Testis (tissue), 3 donors: ENCODE results near the gene ETFA. TPM values are rescaled to one million over a fixed set of nuclear protein-coding genes. Genes with fewer than 3 reads are reported as not detected.

Experiments used
- DNase-seq: peaks from one replicate; pipeline ENCODE4 v3.0.0-alpha.2; 2019
- H3K27ac ChIP-seq, 2 donors: fragments of 200-600 bp; sonication (generic); one replicate each; pipeline ENCODE4 v1.5.1; 2019
- H3K27me3 ChIP-seq: fragments of 200-600 bp; sonication (generic); one replicate; pipeline ENCODE4 v1.5.1; 2019
- H3K36me3 ChIP-seq: fragments of 200-600 bp; sonication (generic); one replicate; pipeline ENCODE4 v1.5.1; 2017; ENCODE audit warnings: low read depth; ENCODE audit errors: missing control alignments
- H3K4me1 ChIP-seq: fragments of 200-600 bp; sonication (generic); one replicate; pipeline ENCODE4 v1.5.1; 2019
- H3K4me3 ChIP-seq, 2 donors: fragments of 200-600 bp; sonication (generic); one replicate each; pipeline ENCODE4 v1.5.1; 2017 to 2019
- H3K9me3 ChIP-seq: fragments of 200-600 bp; sonication (generic); one replicate; pipeline ENCODE4 v1.5.1; 2017
- POLR2A ChIP-seq: fragments of 450-650 bp; IDR thresholded peaks from one replicate; pipeline ENCODE4 v1.6.1; 2017; ENCODE audit warnings: antibody characterized with exemption, mild to moderate bottlenecking, moderate library complexity
- WGBS, 2 donors: methylation state at CpG; one replicate each; pipeline ENCODE4 v1.1.5; 2018; 5-methylcytosine and 5-hydroxymethylcytosine counted together
- intact Hi-C: fragments of 100-400 bp; cut with DNase I; formaldehyde crosslinking; loops from one replicate; pipeline ENCODE4 v1.15.1; 2023; ENCODE audit warnings: low total_unique reads
- polyA plus RNA-seq: library from polyadenylated mRNA; stranded (reverse); fragments of 350-450 nt; fragmentation: Illumina TruSeq; extraction: RNeasy Lipid Tissue Mini Kit (QIAGEN cat#74804); gene quantifications from one replicate; pipeline ENCODE4 v1.2.3, GENCODE V29; 2014; ENCODE audit warnings: low read depth, low replicate concordance; ENCODE audit not compliant: insufficient read depth
- total RNA-seq, 2 donors: library from RNA; depleted of rRNA; stranded (reverse); fragments of >200 nt; gene quantifications; one replicate each; pipeline ENCODE4 v1.2.3, GENCODE V29; 2016
- TF ChIP-seq, protein P1 (sequence below), 3 experiments: fragments of 450-650 bp in 2 of 3; fragments of 200-600 bp in 1 of 3; sonication (generic) in 1 of 3; IDR thresholded peaks; one replicate each; pipeline ENCODE4 v1.5.1; 2016 to 2019; ENCODE audit warnings: antibody characterized with exemption in 3 of 3, mild to moderate bottlenecking in 2 of 3, moderate library complexity in 1 of 3

ETFA gene
- total and polyA plus RNA-seq, 3 donors from 2014 or later = 58.3 to 72.7 (median 72.1) TPM

DNA sequence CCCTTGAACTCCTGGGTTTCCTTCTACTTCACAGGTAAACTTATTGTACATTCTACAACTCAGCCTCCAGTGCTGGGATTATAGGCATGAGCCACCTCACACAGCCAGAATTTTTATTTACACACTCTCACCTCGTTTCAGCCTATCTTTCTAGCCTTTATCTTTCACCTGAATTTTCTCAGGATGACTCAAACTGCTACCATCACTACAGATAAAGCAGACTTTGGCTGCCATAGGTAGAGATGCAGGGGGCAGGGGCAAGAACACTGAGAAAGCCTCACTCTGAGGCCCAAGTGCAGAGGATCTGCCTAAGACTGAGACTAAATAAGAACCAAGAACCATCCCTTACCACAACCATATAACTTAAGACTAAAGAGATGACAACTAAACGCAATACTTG lies 59.0 kb downstream of the ETFA start:
- no peak overlapping the region for H3K27ac ChIP-seq
- no peaks in the 10 kb centered on the region for H3K4me1 ChIP-seq
- DNase-seq = no peak
- WGBS, 2 donors = 86 to 93% methylated on average over 2 of the region's 2 CpGs
- no peaks in the 10 kb centered on the region for H3K9me3 ChIP-seq
- H3K4me3 ChIP-seq = no peak overlapping the region
- no peaks in the 10 kb centered on the region for H3K27me3 ChIP-seq
- TF ChIP-seq, protein P1, sequence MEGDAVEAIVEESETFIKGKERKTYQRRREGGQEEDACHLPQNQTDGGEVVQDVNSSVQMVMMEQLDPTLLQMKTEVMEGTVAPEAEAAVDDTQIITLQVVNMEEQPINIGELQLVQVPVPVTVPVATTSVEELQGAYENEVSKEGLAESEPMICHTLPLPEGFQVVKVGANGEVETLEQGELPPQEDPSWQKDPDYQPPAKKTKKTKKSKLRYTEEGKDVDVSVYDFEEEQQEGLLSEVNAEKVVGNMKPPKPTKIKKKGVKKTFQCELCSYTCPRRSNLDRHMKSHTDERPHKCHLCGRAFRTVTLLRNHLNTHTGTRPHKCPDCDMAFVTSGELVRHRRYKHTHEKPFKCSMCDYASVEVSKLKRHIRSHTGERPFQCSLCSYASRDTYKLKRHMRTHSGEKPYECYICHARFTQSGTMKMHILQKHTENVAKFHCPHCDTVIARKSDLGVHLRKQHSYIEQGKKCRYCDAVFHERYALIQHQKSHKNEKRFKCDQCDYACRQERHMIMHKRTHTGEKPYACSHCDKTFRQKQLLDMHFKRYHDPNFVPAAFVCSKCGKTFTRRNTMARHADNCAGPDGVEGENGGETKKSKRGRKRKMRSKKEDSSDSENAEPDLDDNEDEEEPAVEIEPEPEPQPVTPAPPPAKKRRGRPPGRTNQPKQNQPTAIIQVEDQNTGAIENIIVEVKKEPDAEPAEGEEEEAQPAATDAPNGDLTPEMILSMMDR (IDR thresholded peaks at IDR 0.05) = no peak
- TF ChIP-seq POLR2A = no peak
- no peaks in the 10 kb centered on the region for H3K36me3 ChIP-seq
- intact Hi-C loops = no loop called here

DNA sequence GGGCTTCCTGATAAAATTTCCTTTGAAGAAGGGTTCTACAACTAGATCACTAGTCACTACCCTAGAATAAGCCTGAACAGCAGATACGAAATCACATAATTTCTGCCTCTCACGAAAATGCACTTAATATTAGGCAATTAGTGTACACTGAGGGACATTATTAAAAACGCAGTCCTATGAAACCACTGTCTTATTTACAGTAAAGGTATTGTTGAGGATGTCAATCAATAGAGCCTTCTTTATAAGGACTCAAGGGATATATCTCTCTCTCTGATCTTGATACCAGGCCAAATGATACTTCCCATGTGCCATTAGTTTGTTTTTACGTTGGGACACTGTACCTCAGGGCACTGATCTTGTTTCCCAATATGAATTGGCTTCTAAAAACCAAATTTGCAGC lies 59.6 kb downstream of the ETFA start:
- intact Hi-C loops = no loop called here
- no peaks in the 10 kb centered on the region for H3K9me3 ChIP-seq
- 91 to 97% methylated on average over 4 of the region's 4 CpGs for WGBS, 2 donors
- no peaks in the 10 kb centered on the region for H3K4me1 ChIP-seq
- H3K27ac ChIP-seq = no peak overlapping the region
- no peak overlapping the region for H3K4me3 ChIP-seq
- no peak for DNase-seq
- TF ChIP-seq POLR2A = no peak
- TF ChIP-seq, protein P1 (IDR thresholded peaks at IDR 0.05) = no peak
- no peaks in the 10 kb centered on the region for H3K27me3 ChIP-seq
- H3K36me3 ChIP-seq = no peaks in the 10 kb centered on the region

DNA sequence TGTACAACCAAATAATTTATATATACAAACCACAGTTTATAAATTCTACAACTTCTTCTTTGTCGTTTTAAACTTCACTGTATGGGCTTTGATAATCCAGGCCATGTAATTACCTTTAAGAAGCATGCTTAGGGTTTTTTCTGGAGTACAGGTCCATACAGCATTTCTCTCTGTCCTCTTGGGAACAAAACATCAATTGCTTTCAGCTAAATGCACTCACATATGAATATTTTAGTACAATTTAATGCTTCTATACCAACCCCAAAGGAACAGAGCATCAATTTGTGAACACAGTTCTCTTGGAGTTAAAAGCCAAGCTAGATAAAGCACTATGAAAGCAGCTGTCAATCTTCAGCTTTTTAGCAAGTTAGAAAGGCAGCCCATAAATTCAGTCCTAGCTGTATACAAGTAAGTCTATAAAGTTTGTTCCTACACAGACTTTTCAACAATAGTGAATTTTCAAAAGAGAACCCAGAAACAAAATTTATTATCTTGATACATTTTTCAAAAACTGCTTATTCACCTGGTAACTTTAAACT lies 66.1 kb downstream of the ETFA start:
- H3K36me3 ChIP-seq = no peaks in the 10 kb centered on the region
- H3K27me3 ChIP-seq = no peaks in the 10 kb centered on the region
- DNase-seq = no peak
- H3K27ac ChIP-seq = no peak overlapping the region
- WGBS, 2 donors = 86 to 94% methylated on average over 1 of the region's 1 CpG
- no peaks in the 10 kb centered on the region for H3K4me1 ChIP-seq
- no peaks in the 10 kb centered on the region for H3K9me3 ChIP-seq
- intact Hi-C loops = no loop called here
- no peak overlapping the region for H3K4me3 ChIP-seq
- TF ChIP-seq, protein P1 (IDR thresholded peaks at IDR 0.05) = no peak
- TF ChIP-seq POLR2A = no peak

DNA sequence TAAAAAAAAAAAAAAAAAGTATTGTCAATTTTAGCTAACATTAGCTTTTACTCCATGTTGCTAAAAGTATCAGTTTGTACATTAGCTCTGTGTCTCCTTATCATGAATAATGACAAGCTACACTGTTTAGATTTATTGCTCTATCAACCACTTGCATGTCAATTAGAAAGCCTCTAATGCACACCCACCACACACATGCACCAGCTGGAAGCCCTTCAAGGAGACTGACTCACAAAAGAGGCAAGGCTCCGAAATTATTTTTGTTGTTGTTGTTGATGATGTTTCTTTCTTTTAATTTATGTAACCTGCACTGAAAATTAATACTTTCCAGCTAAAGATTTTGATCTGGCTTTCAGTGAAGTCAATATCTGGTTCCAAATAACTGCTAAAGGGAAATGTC lies 71.5 kb downstream of the ETFA start:
- Histone ChIP-seq H3K27ac (no peak overlapping the region), H3K27me3 (no peaks in the 10 kb centered on the region), H3K36me3 (no peaks in the 10 kb centered on the region), H3K9me3 (no peaks in the 10 kb centered on the region), H3K4me3 (no peak overlapping the region), H3K4me1 (no peaks in the 10 kb centered on the region)
- intact Hi-C loops = no loop called here
- 53 to 58% methylated on average over 1 of the region's 1 CpG for WGBS, 2 donors
- no peak for DNase-seq
- TF ChIP-seq, protein P1 (IDR thresholded peaks at IDR 0.05) = no peak
- TF ChIP-seq POLR2A = no peak

DNA sequence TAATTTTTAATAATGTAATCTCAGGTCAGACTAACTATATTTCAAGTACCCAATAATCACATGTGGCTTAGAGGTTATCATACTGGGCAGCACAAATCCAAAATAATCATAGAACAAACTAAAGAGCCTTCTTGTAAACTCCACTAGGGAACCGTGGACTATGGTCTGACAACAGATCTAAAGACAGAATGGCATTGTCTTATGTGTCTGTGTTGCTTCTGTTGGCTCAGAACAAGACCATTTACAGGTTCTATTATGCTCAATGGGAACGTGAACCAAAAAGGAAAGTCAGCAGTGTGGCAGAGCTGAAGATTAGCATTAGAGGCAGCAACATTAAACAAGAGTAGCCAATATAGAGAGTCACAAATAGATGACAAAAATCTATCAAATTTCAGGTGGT lies 74.9 kb downstream of the ETFA start:
- no peak for DNase-seq
- Histone ChIP-seq H3K9me3 (no peaks in the 10 kb centered on the region), H3K36me3 (no peaks in the 10 kb centered on the region), H3K4me3 (no peak overlapping the region), H3K4me1 (no peaks in the 10 kb centered on the region), H3K27ac (no peak overlapping the region), H3K27me3 (no peaks in the 10 kb centered on the region)
- intact Hi-C loops = no loop called here
- TF ChIP-seq, protein P1 (IDR thresholded peaks at IDR 0.05) = no peak
- TF ChIP-seq POLR2A = no peak
- 82 to 87% methylated on average over 2 of the region's 2 CpGs for WGBS, 2 donors
